Measurements from ENCODE around the gene PTPN23. TPM values are rescaled to one million over a fixed set of nuclear protein-coding genes. Genes with fewer than 3 reads are reported as not detected.

The PTPN23 gene
- polyA plus RNA-seq, 3 donors, result 1.2 to 13.7 (median 1.3) TPM

GRCh38 chr3:47416041-47416440 is 35.2 kb downstream of the PTPN23 start:
- peaks cover 74 to 85% of the 10 kb centered on the region in 2 donors for H3K36me3 ChIP-seq (replicated peaks in 1 of 2; ENCODE audit: control insufficient read depth in 1 of 2, insufficient read depth in 2 of 2, low read length in 2 of 2)
- H2AFZ ChIP-seq (ENCODE audit: insufficient read depth, low read depth, low read length, poor library complexity, severe bottlenecking), result no peak overlapping the region
- Mint-ChIP-seq H3K27me3 (ENCODE audit: low read depth in 3 of 3) (peaks cover 0 to 1% (median 1%) of the 10 kb centered on the region in 3 donors), H3K9me3 (peaks cover 0 to 1% (median 0%) of the 10 kb centered on the region in 7 donors), H3K4me1 (peaks cover 2% of the 10 kb centered on the region), H3K27ac (peak overlapping the region in 1 of 7 donors; percentile 38), H3K4me3 (no peak overlapping the region), H3K36me3 (peaks cover 60 to 76% of the 10 kb centered on the region in 2 donors)
- peaks cover under 1 to 4% of the 10 kb centered on the region in 2 donors for H3K4me1 ChIP-seq (ENCODE audit: control insufficient read depth in 1 of 2, insufficient read depth in 2 of 2, low read length in 2 of 2)
- H3K4me2 ChIP-seq (replicated peaks; ENCODE audit: extremely low read depth, low read length, poor library complexity, severe bottlenecking), result no peak overlapping the region
- H4K20me1 ChIP-seq (ENCODE audit: insufficient read depth, low read length), result peaks cover 35% of the 10 kb centered on the region
- no peak for DNase-seq
- H3K27me3 ChIP-seq (ENCODE audit: control insufficient read depth in 2 of 2, insufficient read depth in 2 of 2, low read length in 2 of 2), result no peaks in the 10 kb centered on the region
- TF ChIP-seq CTCF (IDR thresholded peaks at IDR 0.05), result no peak
- no peak overlapping the region for H3K27ac ChIP-seq (ENCODE audit: low read depth in 1 of 2, low read length in 2 of 2)
- H3K9ac ChIP-seq (ENCODE audit: insufficient read depth, low read length, poor library complexity, severe bottlenecking), result no peak overlapping the region
- H3K79me2 ChIP-seq (ENCODE audit: insufficient read depth, low read length), result no peaks in the 10 kb centered on the region
- intact Hi-C loops (cut with micrococcal nuclease), result no loop called here
- no peak overlapping the region for H3K4me3 ChIP-seq (replicated peaks in 1 of 3; ENCODE audit: low read depth in 2 of 3, low read length in 3 of 3)
- 95% methylated on average over 4 of the region's 9 CpGs for WGBS (ENCODE audit: insufficient coverage)
- H3K9me3 ChIP-seq (replicated peaks in 1 of 2; ENCODE audit: control insufficient read depth in 1 of 2, insufficient read depth in 1 of 2, low read length in 2 of 2), result no peaks in the 10 kb centered on the region

GRCh38 chr3:47418167-47419082 is 37.6 kb downstream of the PTPN23 start:
- Histone ChIP-seq H3K4me2 (replicated peaks; ENCODE audit: extremely low read depth, low read length, poor library complexity, severe bottlenecking) (no peak overlapping the region), H3K27ac (ENCODE audit: low read depth in 1 of 2, low read length in 2 of 2) (no peak overlapping the region), H4K20me1 (ENCODE audit: insufficient read depth, low read length) (peaks cover 19% of the 10 kb centered on the region), H3K9me3 (replicated peaks in 1 of 2; ENCODE audit: control insufficient read depth in 1 of 2, insufficient read depth in 1 of 2, low read length in 2 of 2) (no peaks in the 10 kb centered on the region), H3K79me2 (ENCODE audit: insufficient read depth, low read length) (no peaks in the 10 kb centered on the region), H3K27me3 (ENCODE audit: control insufficient read depth in 2 of 2, insufficient read depth in 2 of 2, low read length in 2 of 2) (no peaks in the 10 kb centered on the region), H2AFZ (ENCODE audit: insufficient read depth, low read depth, low read length, poor library complexity, severe bottlenecking) (no peak overlapping the region), H3K9ac (ENCODE audit: insufficient read depth, low read length, poor library complexity, severe bottlenecking) (no peak overlapping the region), H3K4me1 (ENCODE audit: control insufficient read depth in 1 of 2, insufficient read depth in 2 of 2, low read length in 2 of 2) (peaks cover 9 to 15% of the 10 kb centered on the region in 2 donors), H3K4me3 (replicated peaks in 1 of 3; ENCODE audit: low read depth in 2 of 3, low read length in 3 of 3) (no peak overlapping the region), H3K36me3 (replicated peaks in 1 of 2; ENCODE audit: control insufficient read depth in 1 of 2, insufficient read depth in 2 of 2, low read length in 2 of 2) (peaks cover 50 to 66% of the 10 kb centered on the region in 2 donors)
- peak overlapping the region in 1 of 7 donors; percentile 56 for H3K27ac Mint-ChIP-seq
- TF ChIP-seq CTCF (IDR thresholded peaks at IDR 0.05), result no peak
- intact Hi-C loops (cut with micrococcal nuclease), result no loop called here
- WGBS (ENCODE audit: insufficient coverage), result 91% methylated on average over 37 of the region's 53 CpGs
- peaks cover 44 to 60% of the 10 kb centered on the region in 2 donors for H3K36me3 Mint-ChIP-seq
- DNase-seq, result no peak
- no peak overlapping the region for H3K4me3 Mint-ChIP-seq
- peaks cover 0 to 1% (median 0%) of the 10 kb centered on the region in 7 donors for H3K9me3 Mint-ChIP-seq
- H3K4me1 Mint-ChIP-seq, result peaks cover 12% of the 10 kb centered on the region
- peaks cover 0 to 1% (median under 1%) of the 10 kb centered on the region in 3 donors for H3K27me3 Mint-ChIP-seq (ENCODE audit: low read depth in 3 of 3)
